ENCODE results near the gene HMCN2.

Gene HMCN2

GRCh38 chr9:130344366-130344765, 78.8 kb downstream of the HMCN2 start:
- Histone ChIP-seq H3K27me3 (ENCODE audit: insufficient read depth, insufficient read length) (no peaks in the 10 kb centered on the region), H3K9me3 (ENCODE audit: insufficient read depth, low read length) (no peaks in the 10 kb centered on the region), H3K9ac (ENCODE audit: insufficient read length, low read depth) (no peak overlapping the region), H3K4me3 (ENCODE audit: insufficient read length, low read depth) (no peak overlapping the region), H3K4me1 (ENCODE audit: insufficient read depth, insufficient read length) (peaks cover 25% of the 10 kb centered on the region), H3K36me3 (ENCODE audit: insufficient read depth, insufficient read length, low read length) (no peaks in the 10 kb centered on the region)
- TF ChIP-seq SUZ12 (IDR thresholded peaks at IDR 0.05; ENCODE audit: extremely low read depth, insufficient read depth, insufficient read length) (no peak), ZNF274 (IDR thresholded peaks at IDR 0.05; ENCODE audit: low read depth, low read length) (no peak), YY1 (IDR thresholded peaks at IDR 0.05; ENCODE audit: insufficient read depth, insufficient read length) (no peak)
- no peak for DNase-seq (ENCODE audit: low read depth, low spot score)

- H3K36me3 ChIP-seq (ENCODE audit: insufficient read depth, insufficient read length, low read length) = no peaks in the 10 kb centered on the region
- TF ChIP-seq SUZ12 (IDR thresholded peaks at IDR 0.05; ENCODE audit: extremely low read depth, insufficient read depth, insufficient read length) (no peak), ZNF274 (IDR thresholded peaks at IDR 0.05; ENCODE audit: low read depth, low read length) (no peak), YY1 (IDR thresholded peaks at IDR 0.05; ENCODE audit: insufficient read depth, insufficient read length) (no peak)
- H3K9ac ChIP-seq (ENCODE audit: insufficient read length, low read depth) = peak overlapping the region; percentile 9
These were observed 79.7 kb downstream of the HMCN2 start for GRCh38 chr9:130345009-130345896.

GRCh38 chr9:130345897-130346385, 80.4 kb downstream of the HMCN2 start:
- Histone ChIP-seq H3K36me3 (ENCODE audit: insufficient read depth, insufficient read length, low read length) (no peaks in the 10 kb centered on the region), H3K4me3 (ENCODE audit: insufficient read length, low read depth) (no peak overlapping the region), H3K4me1 (ENCODE audit: insufficient read depth, insufficient read length) (peaks cover 28% of the 10 kb centered on the region), H3K9ac (ENCODE audit: insufficient read length, low read depth) (peak overlapping the region; percentile 26), H3K27me3 (ENCODE audit: insufficient read depth, insufficient read length) (no peaks in the 10 kb centered on the region), H3K9me3 (ENCODE audit: insufficient read depth, low read length) (no peaks in the 10 kb centered on the region)
- TF ChIP-seq YY1 (IDR thresholded peaks at IDR 0.05; ENCODE audit: insufficient read depth, insufficient read length) (no peak), SUZ12 (IDR thresholded peaks at IDR 0.05; ENCODE audit: extremely low read depth, insufficient read depth, insufficient read length) (no peak), ZNF274 (IDR thresholded peaks at IDR 0.05; ENCODE audit: low read depth, low read length) (no peak)
- DNase-seq (ENCODE audit: low read depth, low spot score) = no peak

More at GRCh38 chr9:130345009-130345896, 79.7 kb downstream of the HMCN2 start:
- DNase-seq (ENCODE audit: low read depth, low spot score) = no peak
- Histone ChIP-seq H3K4me1 (ENCODE audit: insufficient read depth, insufficient read length) (peaks cover 28% of the 10 kb centered on the region), H3K4me3 (ENCODE audit: insufficient read length, low read depth) (no peak overlapping the region), H3K27me3 (ENCODE audit: insufficient read depth, insufficient read length) (no peaks in the 10 kb centered on the region), H3K9me3 (ENCODE audit: insufficient read depth, low read length) (no peaks in the 10 kb centered on the region)

GRCh38 chr9:130346431-130346830, 80.9 kb downstream of the HMCN2 start:
- Histone ChIP-seq H3K27me3 (ENCODE audit: insufficient read depth, insufficient read length) (no peaks in the 10 kb centered on the region), H3K9me3 (ENCODE audit: insufficient read depth, low read length) (no peaks in the 10 kb centered on the region), H3K4me3 (ENCODE audit: insufficient read length, low read depth) (no peak overlapping the region), H3K36me3 (ENCODE audit: insufficient read depth, insufficient read length, low read length) (no peaks in the 10 kb centered on the region), H3K9ac (ENCODE audit: insufficient read length, low read depth) (no peak overlapping the region), H3K4me1 (ENCODE audit: insufficient read depth, insufficient read length) (peaks cover 28% of the 10 kb centered on the region)
- no peak for DNase-seq (ENCODE audit: low read depth, low spot score)
- no peak for TF ChIP-seq SUZ12 (IDR thresholded peaks at IDR 0.05; ENCODE audit: extremely low read depth, insufficient read depth, insufficient read length)
- no peak for TF ChIP-seq ZNF274 (IDR thresholded peaks at IDR 0.05; ENCODE audit: low read depth, low read length)
- no peak for TF ChIP-seq YY1 (IDR thresholded peaks at IDR 0.05; ENCODE audit: insufficient read depth, insufficient read length)

DNA sequence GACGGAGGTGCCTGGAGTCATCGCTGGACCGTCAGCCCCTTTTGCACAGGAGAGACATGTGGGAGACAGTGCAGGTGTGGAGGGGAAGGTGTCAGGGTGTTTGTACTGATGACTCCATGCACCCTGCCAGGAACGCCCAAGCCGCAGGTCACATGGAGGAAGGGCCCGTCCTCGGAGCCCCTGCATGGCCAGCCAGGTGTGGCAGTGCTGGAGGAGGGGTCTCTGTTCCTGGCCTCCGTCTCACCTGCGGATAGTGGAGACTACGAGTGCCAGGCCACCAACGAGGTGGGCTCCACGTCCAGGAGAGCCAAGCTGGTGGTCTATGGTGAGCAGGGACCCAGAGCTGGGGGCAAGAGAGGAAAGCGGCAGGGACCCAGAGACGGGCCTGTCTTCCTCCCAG, 81.5 kb downstream of the HMCN2 start:
- no peak overlapping the region for H3K9ac ChIP-seq (ENCODE audit: insufficient read length, low read depth)
- H3K27me3 ChIP-seq (ENCODE audit: insufficient read depth, insufficient read length) = no peaks in the 10 kb centered on the region
- no peak for TF ChIP-seq ZNF274 (IDR thresholded peaks at IDR 0.05; ENCODE audit: low read depth, low read length)
- TF ChIP-seq SUZ12 (IDR thresholded peaks at IDR 0.05; ENCODE audit: extremely low read depth, insufficient read depth, insufficient read length) = no peak
- no peak for TF ChIP-seq YY1 (IDR thresholded peaks at IDR 0.05; ENCODE audit: insufficient read depth, insufficient read length)

DNA sequence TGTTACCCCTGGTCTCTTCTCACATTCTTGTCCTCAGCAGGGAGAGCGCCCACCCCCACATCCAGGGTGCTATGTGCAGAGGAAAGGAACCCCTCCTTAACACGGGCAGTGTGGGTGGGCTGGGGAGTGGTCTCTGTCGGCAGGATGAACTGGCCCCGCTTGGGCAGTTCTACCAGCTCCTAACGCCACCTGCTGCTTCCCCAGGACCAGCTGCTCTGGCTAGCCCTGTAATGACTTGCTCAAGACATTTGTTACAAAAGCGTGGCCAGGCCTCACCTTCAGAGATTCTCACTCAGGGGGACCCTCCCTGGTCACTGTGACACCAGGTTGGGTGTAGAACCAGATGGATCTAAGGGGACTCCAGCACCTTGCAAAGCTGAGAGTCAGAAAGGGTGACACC, 82.4 kb downstream of the HMCN2 start:
- Histone ChIP-seq H3K9ac (ENCODE audit: insufficient read length, low read depth) (no peak overlapping the region), H3K9me3 (ENCODE audit: insufficient read depth, low read length) (no peaks in the 10 kb centered on the region), H3K4me1 (ENCODE audit: insufficient read depth, insufficient read length) (peaks cover 25% of the 10 kb centered on the region), H3K27me3 (ENCODE audit: insufficient read depth, insufficient read length) (no peaks in the 10 kb centered on the region), H3K4me3 (ENCODE audit: insufficient read length, low read depth) (no peak overlapping the region), H3K36me3 (ENCODE audit: insufficient read depth, insufficient read length, low read length) (no peaks in the 10 kb centered on the region)
- TF ChIP-seq SUZ12 (IDR thresholded peaks at IDR 0.05; ENCODE audit: extremely low read depth, insufficient read depth, insufficient read length) (no peak), YY1 (IDR thresholded peaks at IDR 0.05; ENCODE audit: insufficient read depth, insufficient read length) (no peak), ZNF274 (IDR thresholded peaks at IDR 0.05; ENCODE audit: low read depth, low read length) (no peak)
- no peak for DNase-seq (ENCODE audit: low read depth, low spot score)

More for the DNA sequence above, 81.5 kb downstream of the HMCN2 start:
- H3K4me1 ChIP-seq (ENCODE audit: insufficient read depth, insufficient read length) = peaks cover 28% of the 10 kb centered on the region
- H3K36me3 ChIP-seq (ENCODE audit: insufficient read depth, insufficient read length, low read length) = no peaks in the 10 kb centered on the region
- H3K9me3 ChIP-seq (ENCODE audit: insufficient read depth, low read length) = no peaks in the 10 kb centered on the region
- no peak for DNase-seq (ENCODE audit: low read depth, low spot score)
- H3K4me3 ChIP-seq (ENCODE audit: insufficient read length, low read depth) = no peak overlapping the region

DNA sequence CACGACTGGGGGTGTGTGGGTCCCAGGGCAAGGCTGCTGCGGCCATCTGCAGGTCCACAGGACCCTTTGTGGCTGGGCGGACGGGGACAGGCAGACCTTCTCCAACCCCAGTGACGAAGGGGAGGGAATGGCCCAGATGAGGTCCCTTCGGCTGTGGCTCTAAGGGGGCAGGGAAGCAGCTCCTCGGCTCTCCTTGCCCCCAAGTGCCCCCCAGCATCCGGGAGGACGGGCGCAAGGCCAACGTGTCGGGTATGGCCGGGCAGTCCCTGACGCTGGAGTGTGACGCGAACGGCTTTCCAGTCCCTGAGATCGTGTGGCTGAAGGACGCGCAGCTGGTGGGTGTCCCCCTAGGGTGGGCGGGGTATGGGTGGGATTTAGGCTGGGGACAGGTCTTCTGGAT, 82.8 kb downstream of the HMCN2 start:
- TF ChIP-seq YY1 (IDR thresholded peaks at IDR 0.05; ENCODE audit: insufficient read depth, insufficient read length) (no peak), ZNF274 (IDR thresholded peaks at IDR 0.05; ENCODE audit: low read depth, low read length) (no peak)
- no peaks in the 10 kb centered on the region for H3K27me3 ChIP-seq (ENCODE audit: insufficient read depth, insufficient read length)
- no peak for DNase-seq (ENCODE audit: low read depth, low spot score)
- no peaks in the 10 kb centered on the region for H3K9me3 ChIP-seq (ENCODE audit: insufficient read depth, low read length)
- H3K4me1 ChIP-seq (ENCODE audit: insufficient read depth, insufficient read length) = peaks cover 23% of the 10 kb centered on the region
- H3K4me3 ChIP-seq (ENCODE audit: insufficient read length, low read depth) = no peak overlapping the region
- H3K36me3 ChIP-seq (ENCODE audit: insufficient read depth, insufficient read length, low read length) = no peaks in the 10 kb centered on the region
- peak overlapping the region; percentile 1 for H3K9ac ChIP-seq (ENCODE audit: insufficient read length, low read depth)
